ENCODE results near the gene SATB1. TPM values are rescaled to one million over a fixed set of nuclear protein-coding genes. Genes with fewer than 3 reads are reported as not detected.

SATB1 gene
- total RNA-seq, 6 experiments from 2014 or later, result 9.3 to 14.9 (median 12.0) TPM

DNA sequence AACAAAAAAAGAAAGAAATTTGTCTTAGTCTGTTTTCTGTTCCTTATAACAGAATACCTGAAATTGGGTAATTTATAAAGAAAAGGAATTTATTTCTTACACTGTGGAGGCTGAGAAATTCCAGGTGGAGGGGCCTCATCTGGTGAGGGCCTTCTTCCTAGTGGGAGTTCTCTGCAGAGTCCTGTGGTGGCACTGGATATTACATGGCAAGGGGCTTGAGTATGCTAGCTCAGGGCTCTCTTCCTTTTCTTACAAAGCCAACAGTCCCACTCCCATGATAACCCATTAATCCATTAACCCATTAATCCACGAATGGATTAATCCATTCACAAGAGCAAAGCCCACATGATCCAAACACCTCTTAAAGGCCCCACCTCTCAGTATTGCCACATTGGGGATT is 2.9 kb upstream of the SATB1 start:
- DNase-seq (no peak), ATAC-seq (no peak)
- Histone ChIP-seq H3K4me1 (peaks cover 0 to 7% (median under 1%) of the 10 kb centered on the region in 4 donors), H3K9me3 (no peaks in the 10 kb centered on the region), H3K4me3 (no peak overlapping the region), H3K27me3 (no peaks in the 10 kb centered on the region), H3K27ac (no peak overlapping the region), H3K36me3 (no peaks in the 10 kb centered on the region)
- intact Hi-C loops (cut with DNase I), result no loop called here
- no peak for TF ChIP-seq POLR2A (IDR thresholded peaks at IDR 0.05)
- no peak for TF ChIP-seq CTCF (IDR thresholded peaks at IDR 0.05)
- 50% methylated on average over 1 of the region's 1 CpG for WGBS (ENCODE audit: insufficient coverage, low coverage, low lambda C conversion rate, missing lambda C conversion rate)

GRCh38 chr3:18426597-18427193 is 1.6 kb upstream of the SATB1 start:
- ATAC-seq (no peak), DNase-seq (no peak)
- Histone ChIP-seq H3K4me3 (peak overlapping the region; percentile 52 to 79 (median 62)), H3K4me1 (peaks cover 0 to 15% (median 5%) of the 10 kb centered on the region in 4 donors), H3K9me3 (no peaks in the 10 kb centered on the region), H3K27ac (peak overlapping the region in 1 of 3 donors; percentile 89), H3K27me3 (no peaks in the 10 kb centered on the region), H3K36me3 (no peaks in the 10 kb centered on the region)
- TF ChIP-seq CTCF (IDR thresholded peaks at IDR 0.05), result no peak
- TF ChIP-seq POLR2A (IDR thresholded peaks at IDR 0.05), result no peak
- 15% methylated on average over 3 of the region's 3 CpGs for WGBS (ENCODE audit: insufficient coverage, low coverage, low lambda C conversion rate, missing lambda C conversion rate)
- intact Hi-C loops (cut with DNase I), result no loop called here

GRCh38 chr3:18425641-18426257 is 610 bp upstream of the SATB1 start:
- under 1% methylated on average over 46 of the region's 47 CpGs for WGBS (ENCODE audit: insufficient coverage, low coverage, low lambda C conversion rate, missing lambda C conversion rate)
- Histone ChIP-seq H3K4me1 (peaks cover 0 to 15% (median 5%) of the 10 kb centered on the region in 4 donors), H3K4me3 (peak overlapping the region; percentile 52 to 79 (median 62)), H3K27me3 (no peaks in the 10 kb centered on the region), H3K36me3 (no peaks in the 10 kb centered on the region), H3K9me3 (no peaks in the 10 kb centered on the region), H3K27ac (peak overlapping the region; percentile 89 to 93 (median 91))
- ATAC-seq, result peak; percentile 55 to 71 (median 62)
- intact Hi-C loops (cut with DNase I), result no loop called here
- TF ChIP-seq CTCF (IDR thresholded peaks at IDR 0.05) (no peak), POLR2A (IDR thresholded peaks at IDR 0.05) (peak; percentile 29)
- peak; percentile 73 to 76 (median 73) for DNase-seq

- no peaks in the 10 kb centered on the region for H3K36me3 ChIP-seq
- peak; percentile 40 to 61 (median 50) for ATAC-seq
- WGBS (ENCODE audit: insufficient coverage, low coverage, low lambda C conversion rate, missing lambda C conversion rate), result 0% methylated on average over 27 of the region's 27 CpGs
- H3K27me3 ChIP-seq, result no peaks in the 10 kb centered on the region
- peak overlapping the region; percentile 52 to 79 (median 62) for H3K4me3 ChIP-seq
- peaks cover 0 to 15% (median 5%) of the 10 kb centered on the region in 4 donors for H3K4me1 ChIP-seq
- H3K9me3 ChIP-seq, result no peaks in the 10 kb centered on the region
- intact Hi-C loops (cut with DNase I), result no loop called here
- peak overlapping the region; percentile 89 to 93 (median 91) for H3K27ac ChIP-seq
- peak in 2 of 3 donors; percentile 58 to 67 for DNase-seq
- TF ChIP-seq CTCF (IDR thresholded peaks at IDR 0.05), result no peak
- no peak for TF ChIP-seq POLR2A (IDR thresholded peaks at IDR 0.05)
Observed at GRCh38 chr3:18424213-18424728, 868 bp downstream of the SATB1 start.

Data from right lobe of liver (tissue), 6 donors.